ENCODE measurements around the gene TMEM42. TPM values are rescaled to one million over a fixed set of nuclear protein-coding genes. Genes with fewer than 3 reads are reported as not detected.

TMEM42 gene
- total and polyA plus RNA-seq, 2 donors from 2014 or later: 17.7 to 33.6 TPM

DNA sequence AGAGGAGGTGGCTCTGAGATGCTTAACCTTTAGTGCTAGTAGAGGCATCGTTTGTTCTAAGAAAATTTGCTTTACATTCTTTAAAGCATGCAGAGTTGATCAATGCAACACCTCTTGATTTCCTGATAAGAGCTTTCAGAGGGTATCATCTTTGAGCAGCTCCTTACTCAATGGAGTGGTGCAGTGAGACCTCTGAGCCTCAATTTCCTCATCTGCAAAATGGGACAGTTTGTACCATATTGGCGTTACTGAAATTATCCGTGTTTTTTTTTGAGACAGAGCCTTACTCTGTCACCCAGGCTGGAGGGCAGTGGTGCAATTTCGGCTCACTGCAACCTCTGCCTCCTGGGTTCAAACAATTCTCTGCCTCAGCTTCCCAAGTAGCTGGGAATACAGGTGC is 1.6 kb upstream of the TMEM42 start:
- H3K9me3 ChIP-seq (ENCODE audit: control insufficient read depth in 2 of 3, insufficient read depth in 1 of 3, low read length in 3 of 3): no peaks in the 10 kb centered on the region
- peaks cover 3 to 8% (median 4%) of the 10 kb centered on the region in 3 donors for H3K4me1 ChIP-seq (ENCODE audit: control insufficient read depth in 2 of 3, insufficient read depth in 2 of 3, low read depth in 1 of 3, low read length in 3 of 3)
- no peak for DNase-seq
- H3K27ac ChIP-seq (ENCODE audit: low read depth in 2 of 2, low read length in 2 of 2): no peak overlapping the region
- no peaks in the 10 kb centered on the region for H3K36me3 ChIP-seq (ENCODE audit: control insufficient read depth in 2 of 3, insufficient read depth in 3 of 3, low read length in 3 of 3)
- FAIRE-seq: no peak
- H3K27me3 ChIP-seq (ENCODE audit: control insufficient read depth, insufficient read depth, low read length): no peaks in the 10 kb centered on the region
- TF ChIP-seq CTCF (IDR thresholded peaks at IDR 0.05; ENCODE audit: borderline replicate concordance, extremely low read depth, insufficient read depth): no peak
- intact Hi-C loops (cut with DNase I): no loop called here
- no peak overlapping the region for H3K4me3 ChIP-seq (ENCODE audit: low read length in 3 of 3)
- no peak overlapping the region for H3K9ac ChIP-seq (ENCODE audit: low read length in 3 of 3)

DNA sequence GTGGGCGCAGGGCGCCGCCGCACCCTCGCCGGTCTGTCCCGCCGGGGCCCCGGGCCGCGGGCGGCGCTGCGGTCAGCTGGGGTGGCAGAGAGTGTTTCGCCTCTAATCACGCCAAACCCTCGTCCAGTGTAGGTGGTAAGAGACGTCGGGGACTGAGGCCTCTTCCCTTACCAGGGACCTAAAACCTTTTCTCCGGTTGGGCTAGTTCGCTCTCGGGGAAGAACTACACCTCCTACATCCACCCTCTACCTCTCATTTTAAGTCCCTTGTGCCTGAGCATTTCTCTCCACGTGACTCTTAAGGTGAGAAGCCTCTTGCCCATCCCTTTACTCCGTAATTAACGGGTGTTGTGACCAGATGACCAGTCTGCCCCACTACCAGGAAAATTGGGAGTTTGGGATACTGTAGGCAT is 520 bp downstream of the TMEM42 start:
- intact Hi-C loops (cut with DNase I): no loop called here
- DNase-seq (peak in 3 of 5 donors; percentile 47 to 60 (median 59)), FAIRE-seq (no peak)
- H3K4me3 ChIP-seq (ENCODE audit: low read length in 3 of 3): peak overlapping the region; percentile 56 to 84 (median 70)
- H3K9me3 ChIP-seq (ENCODE audit: control insufficient read depth in 2 of 3, insufficient read depth in 1 of 3, low read length in 3 of 3): no peaks in the 10 kb centered on the region
- H3K27ac ChIP-seq (ENCODE audit: low read depth in 2 of 2, low read length in 2 of 2): no peak overlapping the region
- H3K9ac ChIP-seq (ENCODE audit: low read length in 3 of 3): peak overlapping the region; percentile 8 to 78 (median 52)
- peaks cover 3 to 8% (median 4%) of the 10 kb centered on the region in 3 donors for H3K4me1 ChIP-seq (ENCODE audit: control insufficient read depth in 2 of 3, insufficient read depth in 2 of 3, low read depth in 1 of 3, low read length in 3 of 3)
- peaks cover 0 to 5% (median 0%) of the 10 kb centered on the region in 3 donors for H3K36me3 ChIP-seq (ENCODE audit: control insufficient read depth in 2 of 3, insufficient read depth in 3 of 3, low read length in 3 of 3)
- H3K27me3 ChIP-seq (ENCODE audit: control insufficient read depth, insufficient read depth, low read length): no peaks in the 10 kb centered on the region
- no peak for TF ChIP-seq CTCF (IDR thresholded peaks at IDR 0.05; ENCODE audit: borderline replicate concordance, extremely low read depth, insufficient read depth)

DNA sequence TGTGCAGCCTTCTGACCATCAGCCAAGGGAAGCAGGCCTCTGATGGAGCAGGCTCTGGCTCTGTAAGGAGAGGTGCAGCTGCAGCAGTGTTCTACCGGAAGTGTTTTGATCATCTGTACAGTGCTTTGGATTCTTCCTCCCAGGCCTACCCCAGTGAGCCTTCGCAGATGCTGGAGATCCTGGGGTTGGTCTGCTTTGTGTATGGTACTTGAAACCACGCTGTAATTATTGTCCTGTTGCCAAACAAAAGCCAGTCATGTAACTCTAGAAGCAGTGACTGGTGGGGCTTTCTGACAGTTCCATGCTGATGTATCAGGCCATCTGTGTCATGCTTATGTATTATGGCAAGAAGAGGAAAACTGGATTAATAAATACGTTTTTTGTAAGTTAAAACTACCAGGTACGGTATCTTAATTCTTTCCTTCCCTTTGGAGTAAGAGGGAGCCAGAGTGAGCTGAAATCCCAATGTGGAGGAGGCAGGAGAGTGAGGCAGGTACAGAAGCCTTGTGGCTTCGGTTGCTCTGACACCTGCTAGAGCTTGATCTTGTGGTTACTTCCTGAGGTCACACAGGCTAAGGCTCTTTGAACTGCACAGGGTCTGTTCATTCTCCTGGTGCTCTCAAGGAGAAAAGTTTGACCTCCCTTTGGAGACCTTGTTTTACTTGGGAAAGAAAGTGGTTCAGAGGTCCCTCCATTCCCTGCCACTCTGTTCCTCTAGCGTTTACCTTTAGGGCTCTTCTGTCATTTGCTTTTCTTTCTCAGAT is 3.7 kb downstream of the TMEM42 start:
- FAIRE-seq: no peak
- Histone ChIP-seq H3K27me3 (ENCODE audit: control insufficient read depth, insufficient read depth, low read length) (no peaks in the 10 kb centered on the region), H3K36me3 (ENCODE audit: control insufficient read depth in 2 of 3, insufficient read depth in 3 of 3, low read length in 3 of 3) (peaks cover 0 to 5% (median 0%) of the 10 kb centered on the region in 3 donors), H3K27ac (ENCODE audit: low read depth in 2 of 2, low read length in 2 of 2) (no peak overlapping the region), H3K9me3 (ENCODE audit: control insufficient read depth in 2 of 3, insufficient read depth in 1 of 3, low read length in 3 of 3) (no peaks in the 10 kb centered on the region), H3K4me1 (ENCODE audit: control insufficient read depth in 2 of 3, insufficient read depth in 2 of 3, low read depth in 1 of 3, low read length in 3 of 3) (peaks cover 3 to 8% (median 4%) of the 10 kb centered on the region in 3 donors), H3K9ac (ENCODE audit: low read length in 3 of 3) (no peak overlapping the region), H3K4me3 (ENCODE audit: low read length in 3 of 3) (no peak overlapping the region)
- intact Hi-C loops (cut with DNase I): no loop called here
- TF ChIP-seq CTCF (IDR thresholded peaks at IDR 0.05; ENCODE audit: borderline replicate concordance, extremely low read depth, insufficient read depth): no peak
- no peak for DNase-seq

All from kidney (tissue), 14 donors.